Measurements from ENCODE around the gene CALB2. TPM values are rescaled to one million over a fixed set of nuclear protein-coding genes. Genes with fewer than 3 reads are reported as not detected.
A peak's percentile ranks its signal among the peaks of the same experiment; 100 is the strongest.

The CALB2 gene
- total and polyA plus RNA-seq, 2 experiments from 2014 or later: 2.4 to 4.2 TPM

DNA sequence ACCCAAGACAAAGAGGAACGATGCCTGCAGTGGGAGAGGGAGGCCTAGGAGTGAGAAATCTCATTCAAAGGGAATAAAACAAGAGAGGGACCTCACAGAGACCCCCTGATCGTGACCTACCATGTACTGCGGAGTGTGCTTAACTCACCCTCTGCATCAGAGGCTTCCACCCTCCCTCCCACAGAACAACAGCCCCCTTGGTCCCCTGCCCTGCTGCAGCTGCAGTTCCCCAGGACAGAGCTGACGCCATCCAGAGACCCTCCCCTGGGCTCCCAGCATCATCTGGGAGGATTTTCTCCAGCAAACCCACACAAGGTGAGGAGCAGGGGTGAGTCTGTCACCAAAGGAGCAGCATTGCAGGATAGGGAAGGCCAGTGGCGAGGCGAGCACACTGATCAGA is 43.5 kb downstream of the CALB2 start:
- 0 out of 2 replicates have a peak overlapping the region, but pooled peaks have one; percentile 21 for H3K27ac ChIP-seq (ENCODE audit: low read depth)
- Mint-ChIP-seq H3K9me3 (peaks cover 22% of the 10 kb centered on the region), H3K36me3 (ENCODE audit: low read depth) (peaks cover 12% of the 10 kb centered on the region), H3K4me3 (no peak overlapping the region), H3K27ac (no peak overlapping the region), H3K4me1 (peaks cover 24% of the 10 kb centered on the region), H3K27me3 (ENCODE audit: insufficient read depth, low read depth, poor library complexity) (peaks cover 5% of the 10 kb centered on the region)
- DNase-seq (ENCODE audit: low spot score) (no peak), ATAC-seq (peak; percentile 84)
- H2AFZ ChIP-seq: peak overlapping the region; percentile 78
- no peaks in the 10 kb centered on the region for H3K9me2 ChIP-seq (ENCODE audit: insufficient read depth)
- H3K4me2 ChIP-seq: peak overlapping the region; percentile 6; the same call in 1 of the 2 replicates
- H3K27me3 ChIP-seq (ENCODE audit: insufficient read depth): no peaks in the 10 kb centered on the region
- H4K20me1 ChIP-seq (replicated peaks; ENCODE audit: insufficient read depth): no peaks in the 10 kb centered on the region
- no peaks in the 10 kb centered on the region for H3F3A ChIP-seq (replicated peaks; ENCODE audit: low read depth)
- no peaks in the 10 kb centered on the region for H3K79me2 ChIP-seq (replicated peaks; ENCODE audit: insufficient read depth)
- H3K36me3 ChIP-seq (ENCODE audit: insufficient read depth): no peaks in the 10 kb centered on the region; the same call in 1 of the 2 replicates
- H3K4me3 ChIP-seq: no peak overlapping the region
- H3K4me1 ChIP-seq (ENCODE audit: insufficient read depth): peaks cover 23% of the 10 kb centered on the region
- TF ChIP-seq, protein P1, sequence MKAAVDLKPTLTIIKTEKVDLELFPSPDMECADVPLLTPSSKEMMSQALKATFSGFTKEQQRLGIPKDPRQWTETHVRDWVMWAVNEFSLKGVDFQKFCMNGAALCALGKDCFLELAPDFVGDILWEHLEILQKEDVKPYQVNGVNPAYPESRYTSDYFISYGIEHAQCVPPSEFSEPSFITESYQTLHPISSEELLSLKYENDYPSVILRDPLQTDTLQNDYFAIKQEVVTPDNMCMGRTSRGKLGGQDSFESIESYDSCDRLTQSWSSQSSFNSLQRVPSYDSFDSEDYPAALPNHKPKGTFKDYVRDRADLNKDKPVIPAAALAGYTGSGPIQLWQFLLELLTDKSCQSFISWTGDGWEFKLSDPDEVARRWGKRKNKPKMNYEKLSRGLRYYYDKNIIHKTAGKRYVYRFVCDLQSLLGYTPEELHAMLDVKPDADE (IDR thresholded peaks at IDR 0.05): no peak
- TF ChIP-seq, protein P2, sequence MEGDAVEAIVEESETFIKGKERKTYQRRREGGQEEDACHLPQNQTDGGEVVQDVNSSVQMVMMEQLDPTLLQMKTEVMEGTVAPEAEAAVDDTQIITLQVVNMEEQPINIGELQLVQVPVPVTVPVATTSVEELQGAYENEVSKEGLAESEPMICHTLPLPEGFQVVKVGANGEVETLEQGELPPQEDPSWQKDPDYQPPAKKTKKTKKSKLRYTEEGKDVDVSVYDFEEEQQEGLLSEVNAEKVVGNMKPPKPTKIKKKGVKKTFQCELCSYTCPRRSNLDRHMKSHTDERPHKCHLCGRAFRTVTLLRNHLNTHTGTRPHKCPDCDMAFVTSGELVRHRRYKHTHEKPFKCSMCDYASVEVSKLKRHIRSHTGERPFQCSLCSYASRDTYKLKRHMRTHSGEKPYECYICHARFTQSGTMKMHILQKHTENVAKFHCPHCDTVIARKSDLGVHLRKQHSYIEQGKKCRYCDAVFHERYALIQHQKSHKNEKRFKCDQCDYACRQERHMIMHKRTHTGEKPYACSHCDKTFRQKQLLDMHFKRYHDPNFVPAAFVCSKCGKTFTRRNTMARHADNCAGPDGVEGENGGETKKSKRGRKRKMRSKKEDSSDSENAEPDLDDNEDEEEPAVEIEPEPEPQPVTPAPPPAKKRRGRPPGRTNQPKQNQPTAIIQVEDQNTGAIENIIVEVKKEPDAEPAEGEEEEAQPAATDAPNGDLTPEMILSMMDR (conservative IDR thresholded peaks at IDR 0.05; ENCODE audit: low read depth in 2 of 2): no peak
- TF ChIP-seq ZNF114 (CRISPR knock-in tag; IDR thresholded peaks at IDR 0.05) (no peak), JUNB (IDR thresholded peaks at IDR 0.05; ENCODE audit: unreplicated experiment) (no peak), EZH2phosphoT487 (IDR thresholded peaks at IDR 0.05; ENCODE audit: unreplicated experiment) (no peak), EZH2 (IDR thresholded peaks at IDR 0.05; ENCODE audit: low read depth, unreplicated experiment) (no peak), ZNF331 (CRISPR knock-in tag; IDR thresholded peaks at IDR 0.05; ENCODE audit: low read depth) (no peak), POLR2AphosphoS5 (IDR thresholded peaks at IDR 0.05; ENCODE audit: low read depth) (no peak), NANOG (IDR thresholded peaks at IDR 0.05; ENCODE audit: borderline replicate concordance) (no peak), STAT1 (IDR thresholded peaks at IDR 0.05; ENCODE audit: unreplicated experiment) (no peak), CREB1 (CRISPR knock-in tag; IDR thresholded peaks at IDR 0.05; ENCODE audit: low read depth) (no peak)
- TF ChIP-seq, protein P3, sequence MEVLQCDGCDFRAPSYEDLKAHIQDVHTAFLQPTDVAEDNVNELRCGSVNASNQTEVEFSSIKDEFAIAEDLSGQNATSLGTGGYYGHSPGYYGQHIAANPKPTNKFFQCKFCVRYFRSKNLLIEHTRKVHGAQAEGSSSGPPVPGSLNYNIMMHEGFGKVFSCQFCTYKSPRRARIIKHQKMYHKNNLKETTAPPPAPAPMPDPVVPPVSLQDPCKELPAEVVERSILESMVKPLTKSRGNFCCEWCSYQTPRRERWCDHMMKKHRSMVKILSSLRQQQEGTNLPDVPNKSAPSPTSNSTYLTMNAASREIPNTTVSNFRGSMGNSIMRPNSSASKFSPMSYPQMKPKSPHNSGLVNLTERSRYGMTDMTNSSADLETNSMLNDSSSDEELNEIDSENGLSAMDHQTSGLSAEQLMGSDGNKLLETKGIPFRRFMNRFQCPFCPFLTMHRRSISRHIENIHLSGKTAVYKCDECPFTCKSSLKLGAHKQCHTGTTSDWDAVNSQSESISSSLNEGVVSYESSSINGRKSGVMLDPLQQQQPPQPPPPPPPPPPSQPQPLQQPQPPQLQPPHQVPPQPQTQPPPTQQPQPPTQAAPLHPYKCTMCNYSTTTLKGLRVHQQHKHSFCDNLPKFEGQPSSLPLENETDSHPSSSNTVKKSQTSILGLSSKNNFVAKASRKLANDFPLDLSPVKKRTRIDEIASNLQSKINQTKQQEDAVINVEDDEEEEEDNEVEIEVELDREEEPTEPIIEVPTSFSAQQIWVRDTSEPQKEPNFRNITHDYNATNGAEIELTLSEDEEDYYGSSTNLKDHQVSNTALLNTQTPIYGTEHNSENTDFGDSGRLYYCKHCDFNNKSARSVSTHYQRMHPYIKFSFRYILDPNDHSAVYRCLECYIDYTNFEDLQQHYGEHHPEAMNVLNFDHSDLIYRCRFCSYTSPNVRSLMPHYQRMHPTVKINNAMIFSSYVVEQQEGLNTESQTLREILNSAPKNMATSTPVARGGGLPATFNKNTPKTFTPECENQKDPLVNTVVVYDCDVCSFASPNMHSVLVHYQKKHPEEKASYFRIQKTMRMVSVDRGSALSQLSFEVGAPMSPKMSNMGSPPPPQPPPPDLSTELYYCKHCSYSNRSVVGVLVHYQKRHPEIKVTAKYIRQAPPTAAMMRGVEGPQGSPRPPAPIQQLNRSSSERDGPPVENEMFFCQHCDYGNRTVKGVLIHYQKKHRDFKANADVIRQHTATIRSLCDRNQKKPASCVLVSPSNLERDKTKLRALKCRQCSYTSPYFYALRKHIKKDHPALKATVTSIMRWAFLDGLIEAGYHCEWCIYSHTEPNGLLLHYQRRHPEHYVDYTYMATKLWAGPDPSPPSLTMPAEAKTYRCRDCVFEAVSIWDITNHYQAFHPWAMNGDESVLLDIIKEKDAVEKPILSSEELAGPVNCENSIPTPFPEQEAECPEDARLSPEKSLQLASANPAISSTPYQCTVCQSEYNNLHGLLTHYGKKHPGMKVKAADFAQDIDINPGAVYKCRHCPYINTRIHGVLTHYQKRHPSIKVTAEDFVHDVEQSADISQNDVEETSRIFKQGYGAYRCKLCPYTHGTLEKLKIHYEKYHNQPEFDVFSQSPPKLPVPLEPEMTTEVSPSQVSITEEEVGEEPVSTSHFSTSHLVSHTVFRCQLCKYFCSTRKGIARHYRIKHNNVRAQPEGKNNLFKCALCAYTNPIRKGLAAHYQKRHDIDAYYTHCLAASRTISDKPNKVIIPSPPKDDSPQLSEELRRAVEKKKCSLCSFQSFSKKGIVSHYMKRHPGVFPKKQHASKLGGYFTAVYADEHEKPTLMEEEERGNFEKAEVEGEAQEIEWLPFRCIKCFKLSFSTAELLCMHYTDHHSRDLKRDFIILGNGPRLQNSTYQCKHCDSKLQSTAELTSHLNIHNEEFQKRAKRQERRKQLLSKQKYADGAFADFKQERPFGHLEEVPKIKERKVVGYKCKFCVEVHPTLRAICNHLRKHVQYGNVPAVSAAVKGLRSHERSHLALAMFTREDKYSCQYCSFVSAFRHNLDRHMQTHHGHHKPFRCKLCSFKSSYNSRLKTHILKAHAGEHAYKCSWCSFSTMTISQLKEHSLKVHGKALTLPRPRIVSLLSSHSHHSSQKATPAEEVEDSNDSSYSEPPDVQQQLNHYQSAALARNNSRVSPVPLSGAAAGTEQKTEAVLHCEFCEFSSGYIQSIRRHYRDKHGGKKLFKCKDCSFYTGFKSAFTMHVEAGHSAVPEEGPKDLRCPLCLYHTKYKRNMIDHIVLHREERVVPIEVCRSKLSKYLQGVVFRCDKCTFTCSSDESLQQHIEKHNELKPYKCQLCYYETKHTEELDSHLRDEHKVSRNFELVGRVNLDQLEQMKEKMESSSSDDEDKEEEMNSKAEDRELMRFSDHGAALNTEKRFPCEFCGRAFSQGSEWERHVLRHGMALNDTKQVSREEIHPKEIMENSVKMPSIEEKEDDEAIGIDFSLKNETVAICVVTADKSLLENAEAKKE (CRISPR knock-in tag; IDR thresholded peaks at IDR 0.05): no peak
- TF ChIP-seq, protein P4, sequence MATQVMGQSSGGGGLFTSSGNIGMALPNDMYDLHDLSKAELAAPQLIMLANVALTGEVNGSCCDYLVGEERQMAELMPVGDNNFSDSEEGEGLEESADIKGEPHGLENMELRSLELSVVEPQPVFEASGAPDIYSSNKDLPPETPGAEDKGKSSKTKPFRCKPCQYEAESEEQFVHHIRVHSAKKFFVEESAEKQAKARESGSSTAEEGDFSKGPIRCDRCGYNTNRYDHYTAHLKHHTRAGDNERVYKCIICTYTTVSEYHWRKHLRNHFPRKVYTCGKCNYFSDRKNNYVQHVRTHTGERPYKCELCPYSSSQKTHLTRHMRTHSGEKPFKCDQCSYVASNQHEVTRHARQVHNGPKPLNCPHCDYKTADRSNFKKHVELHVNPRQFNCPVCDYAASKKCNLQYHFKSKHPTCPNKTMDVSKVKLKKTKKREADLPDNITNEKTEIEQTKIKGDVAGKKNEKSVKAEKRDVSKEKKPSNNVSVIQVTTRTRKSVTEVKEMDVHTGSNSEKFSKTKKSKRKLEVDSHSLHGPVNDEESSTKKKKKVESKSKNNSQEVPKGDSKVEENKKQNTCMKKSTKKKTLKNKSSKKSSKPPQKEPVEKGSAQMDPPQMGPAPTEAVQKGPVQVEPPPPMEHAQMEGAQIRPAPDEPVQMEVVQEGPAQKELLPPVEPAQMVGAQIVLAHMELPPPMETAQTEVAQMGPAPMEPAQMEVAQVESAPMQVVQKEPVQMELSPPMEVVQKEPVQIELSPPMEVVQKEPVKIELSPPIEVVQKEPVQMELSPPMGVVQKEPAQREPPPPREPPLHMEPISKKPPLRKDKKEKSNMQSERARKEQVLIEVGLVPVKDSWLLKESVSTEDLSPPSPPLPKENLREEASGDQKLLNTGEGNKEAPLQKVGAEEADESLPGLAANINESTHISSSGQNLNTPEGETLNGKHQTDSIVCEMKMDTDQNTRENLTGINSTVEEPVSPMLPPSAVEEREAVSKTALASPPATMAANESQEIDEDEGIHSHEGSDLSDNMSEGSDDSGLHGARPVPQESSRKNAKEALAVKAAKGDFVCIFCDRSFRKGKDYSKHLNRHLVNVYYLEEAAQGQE (IDR thresholded peaks at IDR 0.05; ENCODE audit: unreplicated experiment): no peak
